Mesothelial cell of epicardium (in vitro differentiated cells): ENCODE measurements around the gene CST4. TPM values are rescaled to one million over a fixed set of nuclear protein-coding genes. Genes with fewer than 3 reads are reported as not detected.

Source experiments
- DNase-seq, 2 experiments: peaks; one replicate each; pipeline ENCODE4 v3.0.0; 2021; ENCODE audit warnings: low spot score in 2 of 2; ENCODE audit not compliant: unreplicated experiment in 2 of 2
- H3K27ac Mint-ChIP-seq: 2 replicates; pipeline ENCODE4 v1.8.0; 2021; ENCODE audit warnings: mixed read lengths
- H3K27me3 Mint-ChIP-seq: 2 replicates; pipeline ENCODE4 v1.8.0; 2021; ENCODE audit warnings: low read depth, mixed read lengths
- H3K36me3 Mint-ChIP-seq: 2 replicates; pipeline ENCODE4 v1.8.0; 2021; ENCODE audit warnings: mixed read lengths
- H3K4me1 Mint-ChIP-seq: 2 replicates; pipeline ENCODE4 v1.8.0; 2021; ENCODE audit warnings: mixed read lengths
- H3K4me3 Mint-ChIP-seq: 2 replicates; pipeline ENCODE4 v1.8.0; 2021; ENCODE audit warnings: mild to moderate bottlenecking, moderate library complexity, mixed read lengths
- H3K9me3 Mint-ChIP-seq: 2 replicates; pipeline ENCODE4 v1.8.0; 2021; ENCODE audit warnings: mixed read lengths
- CTCF ChIP-seq: fragments of 200-600 bp; sonication (generic); IDR thresholded peaks from one replicate; pipeline ENCODE4 v1.5.0; 2021; ENCODE audit warnings: antibody characterized with exemption; ENCODE audit not compliant: unreplicated experiment
- total RNA-seq: library from RNA; stranded (reverse); gene quantifications from 3 replicates; pipeline ENCODE4 v1.2.1, GENCODE V29; 2021

The CST4 gene
- total RNA-seq, 1 donor from 2014 or later: not detected

- H3K36me3 Mint-ChIP-seq: no peaks in the 10 kb centered on the region
- H3K4me3 Mint-ChIP-seq: no peak overlapping the region
- peaks cover 6% of the 10 kb centered on the region for H3K9me3 Mint-ChIP-seq
- DNase-seq: no peak
- no peaks in the 10 kb centered on the region for H3K4me1 Mint-ChIP-seq
- H3K27ac Mint-ChIP-seq: no peak overlapping the region
- H3K27me3 Mint-ChIP-seq: no peaks in the 10 kb centered on the region
- no peak for TF ChIP-seq CTCF
These were observed 36.5 kb downstream of the CST4 start for GRCh38 chr20:23652371-23652770.

- peaks cover under 1% of the 10 kb centered on the region for H3K4me1 Mint-ChIP-seq
- no peaks in the 10 kb centered on the region for H3K36me3 Mint-ChIP-seq
- H3K9me3 Mint-ChIP-seq: peaks cover 6% of the 10 kb centered on the region
- DNase-seq: no peak
- H3K4me3 Mint-ChIP-seq: no peak overlapping the region
- TF ChIP-seq CTCF: no peak
- H3K27me3 Mint-ChIP-seq: no peaks in the 10 kb centered on the region
- no peak overlapping the region for H3K27ac Mint-ChIP-seq
These were observed 37.7 kb downstream of the CST4 start for GRCh38 chr20:23651117-23651516.

GRCh38 chr20:23649830-23650417, 38.9 kb downstream of the CST4 start:
- Mint-ChIP-seq H3K27me3 (no peaks in the 10 kb centered on the region), H3K36me3 (no peaks in the 10 kb centered on the region), H3K4me3 (no peak overlapping the region), H3K27ac (no peak overlapping the region), H3K4me1 (peaks cover 5% of the 10 kb centered on the region), H3K9me3 (peaks cover 6% of the 10 kb centered on the region)
- TF ChIP-seq CTCF: no peak
- DNase-seq: no peak

GRCh38 chr20:23649242-23649641, 39.6 kb downstream of the CST4 start:
- no peak overlapping the region for H3K27ac Mint-ChIP-seq
- TF ChIP-seq CTCF: no peak
- H3K9me3 Mint-ChIP-seq: peaks cover 6% of the 10 kb centered on the region
- peaks cover 5% of the 10 kb centered on the region for H3K4me1 Mint-ChIP-seq
- no peaks in the 10 kb centered on the region for H3K36me3 Mint-ChIP-seq
- no peak overlapping the region for H3K4me3 Mint-ChIP-seq
- no peaks in the 10 kb centered on the region for H3K27me3 Mint-ChIP-seq
- DNase-seq: no peak

GRCh38 chr20:23647346-23647745, 41.5 kb downstream of the CST4 start:
- Mint-ChIP-seq H3K36me3 (no peaks in the 10 kb centered on the region), H3K27me3 (no peaks in the 10 kb centered on the region), H3K9me3 (peaks cover 6% of the 10 kb centered on the region), H3K4me3 (no peak overlapping the region), H3K4me1 (peaks cover 5% of the 10 kb centered on the region), H3K27ac (no peak overlapping the region)
- no peak for DNase-seq
- no peak for TF ChIP-seq CTCF
